Nephron (organoid): ENCODE measurements around the gene NR3C2.

Experiments
- H3K27ac Mint-ChIP-seq, 3 experiments: 2 replicates each; pipeline ENCODE4 v1.8.0; 2020; ENCODE audit warnings: mixed read lengths in 3 of 3, mild to moderate bottlenecking in 2 of 3, moderate library complexity in 1 of 3
- H3K27me3 Mint-ChIP-seq: 2 replicates; pipeline ENCODE4 v1.8.0; 2021; ENCODE audit warnings: low read depth, mild to moderate bottlenecking, moderate library complexity, mixed read lengths
- H3K36me3 Mint-ChIP-seq: 2 replicates; pipeline ENCODE4 v1.8.0; 2020; ENCODE audit warnings: low read depth, mixed read lengths
- H3K4me1 Mint-ChIP-seq: 2 replicates; pipeline ENCODE4 v1.8.0; 2020; ENCODE audit warnings: mixed read lengths
- H3K4me3 Mint-ChIP-seq, 3 experiments: 2 replicates each; pipeline ENCODE4 v1.8.0; 2020; ENCODE audit warnings: mild to moderate bottlenecking in 3 of 3, mixed read lengths in 3 of 3, moderate library complexity in 2 of 3
- H3K9me3 Mint-ChIP-seq: 2 replicates; pipeline ENCODE4 v1.8.0; 2020; ENCODE audit warnings: mixed read lengths
- TF ChIP-seq, protein P1 (sequence below), 3 experiments: fragments of 200-600 bp; sonication (generic); IDR thresholded peaks; one replicate each; pipeline ENCODE4 v1.5.0; 2021; ENCODE audit warnings: antibody characterized with exemption in 3 of 3; ENCODE audit not compliant: unreplicated experiment in 3 of 3

NR3C2 gene

GRCh38 chr4:148315049-148315448, 127.2 kb downstream of the NR3C2 start:
- no peaks in the 10 kb centered on the region for H3K27me3 Mint-ChIP-seq
- H3K36me3 Mint-ChIP-seq: no peaks in the 10 kb centered on the region
- H3K27ac Mint-ChIP-seq: no peak overlapping the region
- H3K4me3 Mint-ChIP-seq: no peak overlapping the region
- TF ChIP-seq, protein P1, sequence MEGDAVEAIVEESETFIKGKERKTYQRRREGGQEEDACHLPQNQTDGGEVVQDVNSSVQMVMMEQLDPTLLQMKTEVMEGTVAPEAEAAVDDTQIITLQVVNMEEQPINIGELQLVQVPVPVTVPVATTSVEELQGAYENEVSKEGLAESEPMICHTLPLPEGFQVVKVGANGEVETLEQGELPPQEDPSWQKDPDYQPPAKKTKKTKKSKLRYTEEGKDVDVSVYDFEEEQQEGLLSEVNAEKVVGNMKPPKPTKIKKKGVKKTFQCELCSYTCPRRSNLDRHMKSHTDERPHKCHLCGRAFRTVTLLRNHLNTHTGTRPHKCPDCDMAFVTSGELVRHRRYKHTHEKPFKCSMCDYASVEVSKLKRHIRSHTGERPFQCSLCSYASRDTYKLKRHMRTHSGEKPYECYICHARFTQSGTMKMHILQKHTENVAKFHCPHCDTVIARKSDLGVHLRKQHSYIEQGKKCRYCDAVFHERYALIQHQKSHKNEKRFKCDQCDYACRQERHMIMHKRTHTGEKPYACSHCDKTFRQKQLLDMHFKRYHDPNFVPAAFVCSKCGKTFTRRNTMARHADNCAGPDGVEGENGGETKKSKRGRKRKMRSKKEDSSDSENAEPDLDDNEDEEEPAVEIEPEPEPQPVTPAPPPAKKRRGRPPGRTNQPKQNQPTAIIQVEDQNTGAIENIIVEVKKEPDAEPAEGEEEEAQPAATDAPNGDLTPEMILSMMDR (IDR thresholded peaks at IDR 0.05; ENCODE audit: unreplicated experiment in 3 of 3): no peak
- H3K9me3 Mint-ChIP-seq: peaks cover 2% of the 10 kb centered on the region
- H3K4me1 Mint-ChIP-seq: peaks cover 8% of the 10 kb centered on the region

DNA sequence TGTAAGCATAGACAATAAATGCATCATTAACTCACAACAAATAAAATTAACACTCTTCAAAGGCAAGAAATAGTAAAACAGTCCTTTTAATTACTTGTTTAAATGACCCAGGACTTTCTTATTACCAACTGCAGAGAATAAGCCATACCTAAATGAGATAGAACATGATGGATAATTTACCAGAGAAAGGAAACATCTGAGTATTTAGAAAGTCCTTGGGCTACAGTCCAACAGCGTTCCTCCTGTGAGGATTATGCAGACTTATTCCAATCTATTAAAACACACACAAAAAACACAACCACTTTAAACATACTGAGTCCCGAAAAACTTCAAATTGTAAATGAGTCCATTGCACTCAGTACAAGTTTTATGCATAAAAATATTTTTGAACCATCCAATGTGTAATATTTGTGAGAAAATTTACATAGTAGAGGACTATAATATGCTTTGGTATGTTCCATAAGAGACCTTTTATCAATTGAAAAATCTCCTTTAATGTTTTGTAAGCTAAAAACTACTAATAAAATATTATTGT, 129.2 kb downstream of the NR3C2 start:
- Mint-ChIP-seq H3K27me3 (no peaks in the 10 kb centered on the region), H3K4me3 (no peak overlapping the region), H3K4me1 (peaks cover 8% of the 10 kb centered on the region), H3K36me3 (no peaks in the 10 kb centered on the region), H3K27ac (peak overlapping the region in 1 of 3 experiments; percentile 1), H3K9me3 (peaks cover 2% of the 10 kb centered on the region)
- TF ChIP-seq, protein P1 (IDR thresholded peaks at IDR 0.05; ENCODE audit: unreplicated experiment in 3 of 3): no peak

- Mint-ChIP-seq H3K9me3 (no peaks in the 10 kb centered on the region), H3K4me3 (no peak overlapping the region), H3K4me1 (peaks cover 8% of the 10 kb centered on the region), H3K27ac (no peak overlapping the region), H3K36me3 (no peaks in the 10 kb centered on the region), H3K27me3 (no peaks in the 10 kb centered on the region)
- TF ChIP-seq, protein P1 (IDR thresholded peaks at IDR 0.05; ENCODE audit: unreplicated experiment in 3 of 3): no peak
Measured at GRCh38 chr4:148311526-148311925, 130.7 kb downstream of the NR3C2 start.

GRCh38 chr4:148310756-148311155, 131.5 kb downstream of the NR3C2 start:
- H3K27ac Mint-ChIP-seq: no peak overlapping the region
- H3K9me3 Mint-ChIP-seq: no peaks in the 10 kb centered on the region
- H3K36me3 Mint-ChIP-seq: no peaks in the 10 kb centered on the region
- H3K27me3 Mint-ChIP-seq: no peaks in the 10 kb centered on the region
- H3K4me3 Mint-ChIP-seq: no peak overlapping the region
- TF ChIP-seq, protein P1 (IDR thresholded peaks at IDR 0.05; ENCODE audit: unreplicated experiment in 3 of 3): no peak
- H3K4me1 Mint-ChIP-seq: peaks cover 15% of the 10 kb centered on the region

- no peaks in the 10 kb centered on the region for H3K27me3 Mint-ChIP-seq
- H3K9me3 Mint-ChIP-seq: peaks cover 14% of the 10 kb centered on the region
- H3K4me1 Mint-ChIP-seq: peaks cover 11% of the 10 kb centered on the region
- no peak overlapping the region for H3K4me3 Mint-ChIP-seq
- peaks cover 5% of the 10 kb centered on the region for H3K36me3 Mint-ChIP-seq
- TF ChIP-seq, protein P1 (IDR thresholded peaks at IDR 0.05; ENCODE audit: unreplicated experiment in 3 of 3): no peak
- H3K27ac Mint-ChIP-seq: peak overlapping the region in 1 of 3 experiments; percentile 38
Measured at GRCh38 chr4:148305751-148306150, 136.5 kb downstream of the NR3C2 start.

GRCh38 chr4:148302416-148302815, 139.8 kb downstream of the NR3C2 start:
- Mint-ChIP-seq H3K4me3 (no peak overlapping the region), H3K27ac (no peak overlapping the region), H3K27me3 (no peaks in the 10 kb centered on the region), H3K4me1 (peaks cover 11% of the 10 kb centered on the region), H3K36me3 (peaks cover 14% of the 10 kb centered on the region), H3K9me3 (peaks cover 30% of the 10 kb centered on the region)
- TF ChIP-seq, protein P1 (IDR thresholded peaks at IDR 0.05; ENCODE audit: unreplicated experiment in 3 of 3): no peak
